Effector CD8-positive, alpha-beta T cell (primary cell): ENCODE results near the gene COL7A1.
"Not testable (repeated sequence)": the region's sequence is repeated elsewhere in the genome, so short reads cannot be mapped to it uniquely, and the experiment has no call there.

Source experiments
- DNase-seq: peaks from one replicate; lab custom pipeline; 2025; lab: John Stamatoyannopoulos, UW

COL7A1 gene

GRCh38 chr3:48543271-48543866, 51.8 kb downstream of the COL7A1 start:
- no peak for DNase-seq

GRCh38 chr3:48538451-48538850, 56.7 kb downstream of the COL7A1 start:
- DNase-seq, result no peak

GRCh38 chr3:48536785-48537184, 58.3 kb downstream of the COL7A1 start:
- DNase-seq, result no peak

- DNase-seq, result no peak
Observed at GRCh38 chr3:48536116-48536515, 59.0 kb downstream of the COL7A1 start.

GRCh38 chr3:48535578-48535977, 59.6 kb downstream of the COL7A1 start:
- DNase-seq, result no peak

GRCh38 chr3:48532977-48533337, 62.2 kb downstream of the COL7A1 start:
- no peak for DNase-seq

GRCh38 chr3:48532271-48532976, 62.7 kb downstream of the COL7A1 start:
- no peak for DNase-seq

- DNase-seq, result not testable (repeated sequence)
Observed at GRCh38 chr3:48530701-48531100, 64.4 kb downstream of the COL7A1 start.

- no peak for DNase-seq
Observed at GRCh38 chr3:48528754-48529153, 66.4 kb downstream of the COL7A1 start.

- no peak for DNase-seq
Observed at GRCh38 chr3:48528048-48528447, 67.1 kb downstream of the COL7A1 start.

GRCh38 chr3:48524970-48525369, 70.2 kb downstream of the COL7A1 start:
- no peak for DNase-seq

GRCh38 chr3:48521635-48522034, 73.5 kb downstream of the COL7A1 start:
- DNase-seq, result no peak

GRCh38 chr3:48519277-48519643, 75.9 kb downstream of the COL7A1 start:
- no peak for DNase-seq

GRCh38 chr3:48518638-48519276, 76.4 kb downstream of the COL7A1 start:
- DNase-seq, result no peak

GRCh38 chr3:48518069-48518468, 77.1 kb downstream of the COL7A1 start:
- DNase-seq, result no peak

GRCh38 chr3:48516571-48516970, 78.6 kb downstream of the COL7A1 start:
- no peak for DNase-seq

- DNase-seq, result no peak
Observed at GRCh38 chr3:48514431-48515227, 80.5 kb downstream of the COL7A1 start.
